GM19193 (cell line): ENCODE measurements around the gene EFCC1.

Experiments
- POLR2A ChIP-seq: IDR thresholded peaks from 4 replicates; pipeline ENCODE4 v1.6.1; 2011; ENCODE audit not compliant: insufficient read depth, insufficient read length; ENCODE audit errors: extremely low read depth

EFCC1 gene

GRCh38 chr3:128987302-128988100 lies 13.6 kb upstream of the EFCC1 start:
- TF ChIP-seq POLR2A = no peak

GRCh38 chr3:128988286-128988685 lies 12.8 kb upstream of the EFCC1 start:
- TF ChIP-seq POLR2A = no peak

- TF ChIP-seq POLR2A = no peak
These were observed 9.7 kb upstream of the EFCC1 start for GRCh38 chr3:128991355-128991895.

- TF ChIP-seq POLR2A = no peak
These were observed 8.1 kb upstream of the EFCC1 start for GRCh38 chr3:128992926-128993460.

GRCh38 chr3:128993461-128994172 lies 7.5 kb upstream of the EFCC1 start, which contains the start of gene CFAP92:
Gene CFAP92, minus strand, starts transcription at chr3:128994076. Its CDS starts 772 bp downstream, at chr3:128993304.
- no peak for TF ChIP-seq POLR2A

GRCh38 chr3:128994173-128994512 lies 7.0 kb upstream of the EFCC1 start:
- no peak for TF ChIP-seq POLR2A

GRCh38 chr3:128994581-128995546 lies 6.2 kb upstream of the EFCC1 start:
- no peak for TF ChIP-seq POLR2A

- TF ChIP-seq POLR2A = no peak
These were observed 5.4 kb upstream of the EFCC1 start for GRCh38 chr3:128995737-128996136.

GRCh38 chr3:128996200-128996599 lies 4.9 kb upstream of the EFCC1 start:
- no peak for TF ChIP-seq POLR2A

GRCh38 chr3:128996726-128997125 lies 4.4 kb upstream of the EFCC1 start:
- no peak for TF ChIP-seq POLR2A

GRCh38 chr3:128997486-128998133 lies 3.5 kb upstream of the EFCC1 start:
- no peak for TF ChIP-seq POLR2A

GRCh38 chr3:128998561-128998960 lies 2.5 kb upstream of the EFCC1 start:
- no peak for TF ChIP-seq POLR2A

GRCh38 chr3:128999102-128999501 lies 2.0 kb upstream of the EFCC1 start:
- no peak for TF ChIP-seq POLR2A

GRCh38 chr3:129000742-129001100 lies 383 bp upstream of the EFCC1 start:
- no peak for TF ChIP-seq POLR2A
